Neural progenitor cell (in vitro differentiated cells): ENCODE measurements around the gene NUDT4. TPM values are rescaled to one million over a fixed set of nuclear protein-coding genes. Genes with fewer than 3 reads are reported as not detected.

Source experiments
- DNase-seq: peaks from one replicate; pipeline ENCODE4 v3.0.0-alpha.2; 2016; ENCODE audit warnings: low spot score
- H2AFZ ChIP-seq: fragments of 200-600 bp; sonication (generic); replicated peaks from 2 replicates; pipeline ENCODE4 v1.6.1; 2016; ENCODE audit warnings: antibody characterized with exemption
- H3F3A ChIP-seq: fragments of 200-600 bp; sonication (generic); 2 replicates; pipeline ENCODE4 v1.6.1; 2016; ENCODE audit warnings: antibody characterized with exemption, low read depth
- H3K27ac ChIP-seq: fragments of 200-600 bp; sonication (generic); 2 replicates; pipeline ENCODE4 v1.5.1; 2016; ENCODE audit warnings: mild to moderate bottlenecking
- H3K27me3 ChIP-seq: fragments of 200-600 bp; sonication (generic); 2 replicates; pipeline ENCODE4 v1.6.1; 2016; ENCODE audit warnings: mild to moderate bottlenecking, moderate library complexity
- H3K36me3 ChIP-seq: fragments of 200-600 bp; sonication (generic); 2 replicates; pipeline ENCODE4 v1.5.1; 2016
- H3K4me1 ChIP-seq: fragments of 200-600 bp; sonication (generic); 2 replicates; pipeline ENCODE4 v1.6.1; 2016; ENCODE audit warnings: mixed run types
- H3K4me2 ChIP-seq: fragments of 200-600 bp; sonication (generic); 2 replicates; pipeline ENCODE4 v1.6.1; 2016
- H3K4me3 ChIP-seq: fragments of 200-600 bp; sonication (generic); 2 replicates; pipeline ENCODE4 v1.5.1; 2016
- H3K79me2 ChIP-seq: fragments of 200-600 bp; sonication (generic); 2 replicates; pipeline ENCODE4 v1.6.1; 2016; ENCODE audit warnings: low read depth
- H3K9ac ChIP-seq: fragments of 200-600 bp; sonication (generic); 2 replicates; pipeline ENCODE4 v1.6.1; 2016
- H3K9me3 ChIP-seq: fragments of 200-600 bp; sonication (generic); 2 replicates; pipeline ENCODE4 v1.5.1; 2016; ENCODE audit warnings: low read depth
- H4K20me1 ChIP-seq: fragments of 200-600 bp; sonication (generic); 2 replicates; pipeline ENCODE4 v1.6.1; 2016; ENCODE audit warnings: low read depth
- H3K27ac Mint-ChIP-seq: 3 replicates; pipeline ENCODE4 v1.8.0; 2021; ENCODE audit warnings: mixed read lengths
- H3K27me3 Mint-ChIP-seq: 2 replicates; pipeline ENCODE4 v1.8.0; 2022; ENCODE audit warnings: low read depth, mild to moderate bottlenecking, inconsistent platforms, moderate library complexity, mixed read lengths; ENCODE audit not compliant: insufficient read depth
- H3K36me3 Mint-ChIP-seq: 3 replicates; pipeline ENCODE4 v1.8.0; 2021; ENCODE audit warnings: mixed read lengths
- H3K4me1 Mint-ChIP-seq: 3 replicates; pipeline ENCODE4 v1.8.0; 2021; ENCODE audit warnings: mixed read lengths
- H3K4me3 Mint-ChIP-seq: 3 replicates; pipeline ENCODE4 v1.8.0; 2021; ENCODE audit warnings: mild to moderate bottlenecking, moderate library complexity, mixed read lengths
- H3K9me3 Mint-ChIP-seq: 3 replicates; pipeline ENCODE4 v1.8.0; 2020; ENCODE audit warnings: mixed read lengths
- CTCF ChIP-seq: fragments of 200-600 bp; sonication (generic); IDR thresholded peaks from 2 replicates; pipeline ENCODE4 v1.5.1; 2017; ENCODE audit warnings: antibody characterized with exemption, mild to moderate bottlenecking
- EZH2 ChIP-seq: fragments of 200-600 bp; sonication (generic); IDR thresholded peaks from 2 replicates; pipeline ENCODE4 v1.6.1; 2017; ENCODE audit warnings: antibody characterized with exemption, mild to moderate bottlenecking, moderate library complexity
- EZH2phosphoT487 ChIP-seq: fragments of 200-600 bp; sonication (generic); IDR thresholded peaks from 2 replicates; pipeline ENCODE4 v1.6.1; 2017; ENCODE audit warnings: antibody characterized with exemption
- total RNA-seq: library from RNA; depleted of rRNA; stranded (reverse); fragments of >200 nt; gene quantifications from 2 replicates; pipeline ENCODE4 v1.2.3, GENCODE V29; 2015; ENCODE audit warnings: low replicate concordance

Gene NUDT4
- total RNA-seq, 1 donor from 2014 or later, result 89.8 TPM

- Histone ChIP-seq H3K9me3 (no peaks in the 10 kb centered on the region), H3K9ac (no peak overlapping the region), H3K27ac (no peak overlapping the region), H3K4me1 (no peaks in the 10 kb centered on the region), H4K20me1 (peaks cover 36% of the 10 kb centered on the region), H3K27me3 (no peaks in the 10 kb centered on the region), H2AFZ (no peak overlapping the region), H3F3A (no peaks in the 10 kb centered on the region), H3K4me2 (no peak overlapping the region), H3K79me2 (peaks cover 95% of the 10 kb centered on the region), H3K36me3 (no peaks in the 10 kb centered on the region), H3K4me3 (no peak overlapping the region)
- no peak overlapping the region for H3K4me3 Mint-ChIP-seq
- H3K27ac Mint-ChIP-seq, result no peak overlapping the region
- H3K36me3 Mint-ChIP-seq, result peaks cover 29% of the 10 kb centered on the region
- no peak for TF ChIP-seq CTCF
- no peak for TF ChIP-seq EZH2phosphoT487
- TF ChIP-seq EZH2, result no peak
- no peak for DNase-seq
- no peaks in the 10 kb centered on the region for H3K27me3 Mint-ChIP-seq
- H3K4me1 Mint-ChIP-seq, result peaks cover 11% of the 10 kb centered on the region
- peaks cover 9% of the 10 kb centered on the region for H3K9me3 Mint-ChIP-seq
These were observed 10.1 kb downstream of the NUDT4 start for GRCh38 chr12:93387780-93388179.

GRCh38 chr12:93390031-93390430, 12.3 kb downstream of the NUDT4 start:
- no peak overlapping the region for H3K9ac ChIP-seq
- no peaks in the 10 kb centered on the region for H3K36me3 ChIP-seq

GRCh38 chr12:93390549-93391297, 13.0 kb downstream of the NUDT4 start:
- Mint-ChIP-seq H3K4me1 (peaks cover 11% of the 10 kb centered on the region), H3K27me3 (no peaks in the 10 kb centered on the region), H3K4me3 (no peak overlapping the region), H3K27ac (peak overlapping the region; percentile 74), H3K36me3 (peaks cover 17% of the 10 kb centered on the region), H3K9me3 (peaks cover 6% of the 10 kb centered on the region)
- peaks cover 24% of the 10 kb centered on the region for H4K20me1 ChIP-seq
- H3K36me3 ChIP-seq, result no peaks in the 10 kb centered on the region
- no peak overlapping the region for H3K4me2 ChIP-seq
- TF ChIP-seq EZH2, result no peak
- TF ChIP-seq EZH2phosphoT487, result no peak
- TF ChIP-seq CTCF, result no peak
- no peak overlapping the region for H3K9ac ChIP-seq
- H3K27ac ChIP-seq, result no peak overlapping the region
- no peak for DNase-seq
- no peaks in the 10 kb centered on the region for H3K27me3 ChIP-seq
- no peaks in the 10 kb centered on the region for H3F3A ChIP-seq
- no peaks in the 10 kb centered on the region for H3K4me1 ChIP-seq
- peaks cover 75% of the 10 kb centered on the region for H3K79me2 ChIP-seq
- no peak overlapping the region for H2AFZ ChIP-seq
- no peak overlapping the region for H3K4me3 ChIP-seq
- no peaks in the 10 kb centered on the region for H3K9me3 ChIP-seq

More at GRCh38 chr12:93390031-93390430, 12.3 kb downstream of the NUDT4 start:
- Mint-ChIP-seq H3K27ac (no peak overlapping the region), H3K4me3 (no peak overlapping the region), H3K9me3 (peaks cover 9% of the 10 kb centered on the region), H3K4me1 (peaks cover 11% of the 10 kb centered on the region), H3K36me3 (peaks cover 23% of the 10 kb centered on the region), H3K27me3 (no peaks in the 10 kb centered on the region)
- no peak for DNase-seq
- no peak overlapping the region for H3K4me2 ChIP-seq
- H3F3A ChIP-seq, result no peaks in the 10 kb centered on the region
- no peaks in the 10 kb centered on the region for H3K4me1 ChIP-seq
- H3K27ac ChIP-seq, result no peak overlapping the region
- H2AFZ ChIP-seq, result no peak overlapping the region
- no peaks in the 10 kb centered on the region for H3K9me3 ChIP-seq
- peaks cover 24% of the 10 kb centered on the region for H4K20me1 ChIP-seq
- H3K27me3 ChIP-seq, result no peaks in the 10 kb centered on the region
- peaks cover 82% of the 10 kb centered on the region for H3K79me2 ChIP-seq
- TF ChIP-seq EZH2 (no peak), EZH2phosphoT487 (no peak), CTCF (no peak)
- H3K4me3 ChIP-seq, result no peak overlapping the region
